ENCODE measurements around the gene ZNF331.
A peak's percentile ranks its signal among the peaks of the same experiment; 100 is the strongest.
"Not testable (repeated sequence)": the region's sequence is repeated elsewhere in the genome, so short reads cannot be mapped to it uniquely, and the experiment has no call there.

ZNF331 gene

GRCh38 chr19:53503151-53503550 lies 34.8 kb upstream of the ZNF331 start:
- H2BK12ac ChIP-seq (ENCODE audit: low read length in 2 of 2); H3K4me3 ChIP-seq (ENCODE audit: insufficient read depth in 1 of 2, low read depth in 1 of 2, low read length in 2 of 2); H3K9ac ChIP-seq (ENCODE audit: low read length); H2AFZ ChIP-seq (ENCODE audit: low read depth, low read length); H3K18ac ChIP-seq (ENCODE audit: low read depth in 1 of 2, low read length in 2 of 2); DNase-seq; H4K8ac ChIP-seq (ENCODE audit: low read length); H3K9me3 ChIP-seq (ENCODE audit: control insufficient read depth, low read length); H2AK5ac ChIP-seq (ENCODE audit: low read length, severe bottlenecking); H3K14ac ChIP-seq (ENCODE audit: low read length in 2 of 2); H2BK5ac ChIP-seq (ENCODE audit: low read depth, low read length, poor library complexity, severe bottlenecking); H4K91ac ChIP-seq (ENCODE audit: low read length); H2BK15ac ChIP-seq (ENCODE audit: low read depth, poor library complexity, severe bottlenecking); H3K23ac ChIP-seq (ENCODE audit: low read length in 2 of 2); H2BK120ac ChIP-seq (ENCODE audit: low read depth, low read length); H3K4me2 ChIP-seq (ENCODE audit: low read length, poor library complexity, severe bottlenecking); H3K36me3 ChIP-seq (ENCODE audit: control insufficient read depth in 1 of 2, insufficient read depth in 2 of 2, low read depth in 1 of 2, low read length in 2 of 2); H3K27ac ChIP-seq (ENCODE audit: low read length, poor library complexity, severe bottlenecking); H3K4me1 ChIP-seq (ENCODE audit: control insufficient read depth, insufficient read depth, low read depth, low read length); H3K4ac ChIP-seq (ENCODE audit: low read depth in 1 of 2, low read length in 2 of 2); H3K27me3 ChIP-seq (ENCODE audit: control insufficient read depth in 1 of 2, insufficient read depth in 1 of 2, low read length in 2 of 2); H3K79me1 ChIP-seq (replicated peaks; ENCODE audit: low read length, poor library complexity, severe bottlenecking): not testable (repeated sequence)
- WGBS = 61% methylated on average over 7 of the region's 7 CpGs

DNA sequence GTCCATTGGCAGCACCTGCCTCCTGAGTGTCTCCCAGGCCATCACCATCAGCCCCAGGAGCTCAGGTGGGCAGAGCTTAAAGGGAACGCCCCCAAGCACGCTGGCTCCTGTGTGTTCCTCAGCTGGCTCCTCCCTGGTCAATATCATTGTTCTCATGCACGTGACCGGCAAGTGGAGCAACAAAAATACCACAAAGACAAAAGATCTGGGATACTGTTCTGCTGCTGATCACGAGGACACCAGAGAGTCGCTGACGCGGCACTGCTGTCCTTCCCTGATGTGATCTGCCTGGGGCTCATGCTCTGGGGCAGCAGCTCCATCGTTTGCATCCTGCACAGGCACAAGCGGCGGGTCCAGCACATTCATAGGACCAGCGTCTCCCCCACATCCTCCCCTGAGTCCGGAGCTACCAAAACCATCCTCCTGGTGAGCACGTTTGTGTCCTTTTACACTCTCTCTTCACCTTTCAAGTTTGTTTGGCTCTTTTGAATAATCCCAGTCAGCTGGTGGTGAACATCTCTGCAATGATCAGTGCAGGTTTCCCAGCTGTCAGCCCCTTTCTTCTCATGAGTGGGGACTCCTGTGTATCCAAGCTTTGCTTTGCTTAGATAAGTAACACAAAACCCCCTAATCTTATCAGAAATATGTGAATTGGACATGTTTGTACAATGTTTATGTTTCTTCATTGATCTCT lies 34.1 kb upstream of the ZNF331 start:
- H3K27me3 ChIP-seq (ENCODE audit: control insufficient read depth in 1 of 2, insufficient read depth in 1 of 2, low read length in 2 of 2); H2AFZ ChIP-seq (ENCODE audit: low read depth, low read length); H3K4me3 ChIP-seq (ENCODE audit: insufficient read depth in 1 of 2, low read depth in 1 of 2, low read length in 2 of 2); H3K4ac ChIP-seq (ENCODE audit: low read depth in 1 of 2, low read length in 2 of 2); H2BK12ac ChIP-seq (ENCODE audit: low read length in 2 of 2); H2BK15ac ChIP-seq (ENCODE audit: low read depth, poor library complexity, severe bottlenecking); H3K23ac ChIP-seq (ENCODE audit: low read length in 2 of 2); H2BK5ac ChIP-seq (ENCODE audit: low read depth, low read length, poor library complexity, severe bottlenecking); DNase-seq; H3K79me1 ChIP-seq (replicated peaks; ENCODE audit: low read length, poor library complexity, severe bottlenecking); H2BK120ac ChIP-seq (ENCODE audit: low read depth, low read length); H4K8ac ChIP-seq (ENCODE audit: low read length); H3K14ac ChIP-seq (ENCODE audit: low read length in 2 of 2); H3K9me3 ChIP-seq (ENCODE audit: control insufficient read depth, low read length); H4K91ac ChIP-seq (ENCODE audit: low read length); H3K36me3 ChIP-seq (ENCODE audit: control insufficient read depth in 1 of 2, insufficient read depth in 2 of 2, low read depth in 1 of 2, low read length in 2 of 2); H3K27ac ChIP-seq (ENCODE audit: low read length, poor library complexity, severe bottlenecking); H3K4me1 ChIP-seq (ENCODE audit: control insufficient read depth, insufficient read depth, low read depth, low read length); H3K4me2 ChIP-seq (ENCODE audit: low read length, poor library complexity, severe bottlenecking); H2AK5ac ChIP-seq (ENCODE audit: low read length, severe bottlenecking); H3K18ac ChIP-seq (ENCODE audit: low read depth in 1 of 2, low read length in 2 of 2): not testable (repeated sequence)
- H3K9ac ChIP-seq (ENCODE audit: low read length) = peak overlapping the region; percentile 87
- WGBS = 80% methylated on average over 3 of the region's 14 CpGs

DNA sequence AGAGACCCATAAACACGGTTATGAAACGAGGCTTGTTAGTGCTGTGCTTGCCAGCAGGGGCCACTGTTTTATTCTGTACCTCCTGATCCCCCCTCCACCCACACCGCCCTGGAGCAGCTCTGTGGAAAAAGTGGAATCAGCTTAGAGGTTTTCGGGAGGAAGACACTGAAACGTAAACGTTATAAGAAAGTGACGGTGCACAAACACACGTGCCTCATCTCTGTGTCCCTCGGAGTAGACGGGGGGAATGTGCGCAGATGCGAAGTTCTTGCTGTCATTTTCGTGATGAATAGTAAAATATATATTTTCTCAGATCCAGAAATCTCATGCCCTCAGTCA lies 33.6 kb upstream of the ZNF331 start:
- not testable (repeated sequence) for H3K4me1 ChIP-seq (ENCODE audit: control insufficient read depth, insufficient read depth, low read depth, low read length); H3K4ac ChIP-seq (ENCODE audit: low read depth in 1 of 2, low read length in 2 of 2); H3K9me3 ChIP-seq (ENCODE audit: control insufficient read depth, low read length); H3K4me2 ChIP-seq (ENCODE audit: low read length, poor library complexity, severe bottlenecking); H2BK15ac ChIP-seq (ENCODE audit: low read depth, poor library complexity, severe bottlenecking); H4K91ac ChIP-seq (ENCODE audit: low read length); DNase-seq; H3K27ac ChIP-seq (ENCODE audit: low read length, poor library complexity, severe bottlenecking); H2AK5ac ChIP-seq (ENCODE audit: low read length, severe bottlenecking); H3K79me1 ChIP-seq (replicated peaks; ENCODE audit: low read length, poor library complexity, severe bottlenecking); H4K8ac ChIP-seq (ENCODE audit: low read length); H2BK120ac ChIP-seq (ENCODE audit: low read depth, low read length); H3K23ac ChIP-seq (ENCODE audit: low read length in 2 of 2); H3K14ac ChIP-seq (ENCODE audit: low read length in 2 of 2); H3K27me3 ChIP-seq (ENCODE audit: control insufficient read depth in 1 of 2, insufficient read depth in 1 of 2, low read length in 2 of 2); H3K36me3 ChIP-seq (ENCODE audit: control insufficient read depth in 1 of 2, insufficient read depth in 2 of 2, low read depth in 1 of 2, low read length in 2 of 2); H2BK12ac ChIP-seq (ENCODE audit: low read length in 2 of 2); H2AFZ ChIP-seq (ENCODE audit: low read depth, low read length); H2BK5ac ChIP-seq (ENCODE audit: low read depth, low read length, poor library complexity, severe bottlenecking); H3K18ac ChIP-seq (ENCODE audit: low read depth in 1 of 2, low read length in 2 of 2)
- 51% methylated on average over 10 of the region's 13 CpGs for WGBS
- Histone ChIP-seq H3K9ac (ENCODE audit: low read length) (peak overlapping the region; percentile 87), H3K4me3 (ENCODE audit: insufficient read depth in 1 of 2, low read depth in 1 of 2, low read length in 2 of 2) (peak overlapping the region in 1 of 2 experiments; percentile 57)

GRCh38 chr19:53504885-53505284 lies 33.1 kb upstream of the ZNF331 start:
- no peak overlapping the region for H3K18ac ChIP-seq (ENCODE audit: low read depth in 1 of 2, low read length in 2 of 2)
- peak overlapping the region; percentile 87 for H3K9ac ChIP-seq (ENCODE audit: low read length)
- 57% methylated on average over 5 of the region's 7 CpGs for WGBS
- no peak overlapping the region for H2AK5ac ChIP-seq (ENCODE audit: low read length, severe bottlenecking)
- no peak for DNase-seq
- H4K8ac ChIP-seq (ENCODE audit: low read length) = no peak overlapping the region
- H3K4me3 ChIP-seq (ENCODE audit: insufficient read depth in 1 of 2, low read depth in 1 of 2, low read length in 2 of 2) = peak overlapping the region in 1 of 2 experiments; percentile 57
- no peak overlapping the region for H3K27ac ChIP-seq (ENCODE audit: low read length, poor library complexity, severe bottlenecking)
- no peak overlapping the region for H4K91ac ChIP-seq (ENCODE audit: low read length)
- H2BK5ac ChIP-seq (ENCODE audit: low read depth, low read length, poor library complexity, severe bottlenecking) = no peak overlapping the region
- no peak overlapping the region for H3K23ac ChIP-seq (ENCODE audit: low read length in 2 of 2)
- no peaks in the 10 kb centered on the region for H3K9me3 ChIP-seq (ENCODE audit: control insufficient read depth, low read length)
- no peak overlapping the region for H2BK15ac ChIP-seq (ENCODE audit: low read depth, poor library complexity, severe bottlenecking)
- no peaks in the 10 kb centered on the region for H3K79me1 ChIP-seq (replicated peaks; ENCODE audit: low read length, poor library complexity, severe bottlenecking)
- no peak overlapping the region for H2BK12ac ChIP-seq (ENCODE audit: low read length in 2 of 2)
- no peaks in the 10 kb centered on the region for H3K4me1 ChIP-seq (ENCODE audit: control insufficient read depth, insufficient read depth, low read depth, low read length)
- no peaks in the 10 kb centered on the region for H3K27me3 ChIP-seq (ENCODE audit: control insufficient read depth in 1 of 2, insufficient read depth in 1 of 2, low read length in 2 of 2)
- no peak overlapping the region for H3K14ac ChIP-seq (ENCODE audit: low read length in 2 of 2)
- H2BK120ac ChIP-seq (ENCODE audit: low read depth, low read length) = no peak overlapping the region
- H3K4ac ChIP-seq (ENCODE audit: low read depth in 1 of 2, low read length in 2 of 2) = no peak overlapping the region
- no peaks in the 10 kb centered on the region for H3K36me3 ChIP-seq (ENCODE audit: control insufficient read depth in 1 of 2, insufficient read depth in 2 of 2, low read depth in 1 of 2, low read length in 2 of 2)
- no peak overlapping the region for H2AFZ ChIP-seq (ENCODE audit: low read depth, low read length)
- H3K4me2 ChIP-seq (ENCODE audit: low read length, poor library complexity, severe bottlenecking) = no peak overlapping the region
